HCT116 (cell line): ENCODE data around the gene OR52E1. TPM values are rescaled to one million over a fixed set of nuclear protein-coding genes. Genes with fewer than 3 reads are reported as not detected.

Experiments
- ATAC-seq: fragments of 200-7000 bp; cut with Tn5 transposase; 2 replicates; pipeline ENCODE4 v1.9.1; 2020; ENCODE audit warnings: mild to moderate bottlenecking, moderate library complexity
- BruUV-seq: library from RNA; stranded (reverse); fragments of 400-500 nt; replicated peaks from 2 replicates; lab custom pipeline; 2021; lab: Mats Ljungman, UMichigan
- CTCF ChIA-PET: fragments of 300-600 bp; sonication (Branson Sonifier 250); formaldehyde crosslinking; loops from one replicate; lab custom pipeline; 2021; ENCODE audit warnings: antibody characterized with exemption; lab: Charles Lee
- POLR2A ChIA-PET: fragments of 300-600, 350-600 bp; sonication (Branson Sonifier 250); formaldehyde crosslinking; loops from one replicate; lab custom pipeline; 2021; ENCODE audit warnings: antibody characterized with exemption; lab: Charles Lee
- RAD21 ChIA-PET, 2 experiments: fragments of 300-600 bp; sonication (Branson Sonifier 250); formaldehyde crosslinking; loops; one replicate each; lab custom pipeline; 2023; ENCODE audit warnings: low total read pairs in 2 of 2; ENCODE audit not compliant: uncharacterized antibody in 2 of 2, unreplicated experiment in 2 of 2, low non-redundant PET in 1 of 2; lab: Charles Lee
- DNase-seq: peaks from one replicate; pipeline ENCODE4 v3.0.0-alpha.2; 2010; ENCODE audit warnings: low read depth, low spot score
- H2AFZ ChIP-seq: fragments of 200-600 bp; shearing (Covaris generic), sonication (generic); 2 replicates; pipeline ENCODE4 v1.6.1; 2017; ENCODE audit warnings: low read depth, mixed run types, mixed read lengths, antibody characterized with exemption, low read length; ENCODE audit not compliant: poor library complexity, severe bottlenecking
- H3K27ac ChIP-seq: 2 replicates; pipeline ENCODE4 v1.5.1; 2012; ENCODE audit warnings: low read depth, low read length
- H3K27me3 ChIP-seq: fragments of 200-600 bp; sonication (generic); 2 replicates; pipeline ENCODE4 v1.6.1; 2016; ENCODE audit warnings: mixed run types, low read length, mixed read lengths; ENCODE audit not compliant: insufficient read depth
- H3K36me3 ChIP-seq, 2 experiments: fragments of 200-500 bp in 1 of 2; fragments of 200-600 bp in 1 of 2; sonication (Bioruptor generic) in 1 of 2; sonication (generic) in 1 of 2; 2 replicates each; pipeline versions ENCODE4 v1.5.1 to v1.6.1; 2014 to 2016; ENCODE audit warnings: low read length in 2 of 2, inconsistent platforms in 1 of 2, mixed read lengths in 1 of 2, mixed run types in 1 of 2; ENCODE audit not compliant: insufficient read depth in 2 of 2, control insufficient read depth in 1 of 2
- H3K4me1 ChIP-seq, 2 experiments: fragments of 200-600 bp in 1 of 2; sonication (generic) in 1 of 2; 2 replicates each; pipeline versions ENCODE4 v1.5.1 to v1.6.1; 2012 to 2017; ENCODE audit warnings: low read length in 2 of 2, inconsistent platforms in 1 of 2, mild to moderate bottlenecking in 1 of 2, mixed read lengths in 1 of 2, mixed run types in 1 of 2, moderate library complexity in 1 of 2; ENCODE audit not compliant: insufficient read depth in 2 of 2, control insufficient read depth in 1 of 2
- H3K4me2 ChIP-seq: fragments of 200-600 bp; sonication (generic); 2 replicates; pipeline ENCODE4 v1.6.1; 2017; ENCODE audit warnings: mixed run types, low read length, mixed read lengths
- H3K4me3 ChIP-seq, 2 experiments: fragments of 200-600 bp in 1 of 2; sonication (generic) in 1 of 2; replicated peaks in 1 of 2; 2 replicates each; pipeline ENCODE4 v1.5.1; 2011 to 2016; ENCODE audit warnings: low read length in 2 of 2, control low read depth in 1 of 2, low read depth in 1 of 2, mild to moderate bottlenecking in 1 of 2, mixed read lengths in 1 of 2, mixed run types in 1 of 2
- H3K79me2 ChIP-seq: fragments of 200-600 bp; sonication (generic); 2 replicates; pipeline ENCODE4 v1.6.1; 2017; ENCODE audit warnings: mild to moderate bottlenecking, mixed run types, low read length, moderate library complexity, mixed read lengths; ENCODE audit not compliant: insufficient read depth
- H3K9ac ChIP-seq: fragments of 200-600 bp; sonication (generic); 2 replicates; pipeline ENCODE4 v1.6.1; 2016; ENCODE audit warnings: low read length, mixed read lengths
- H3K9me2 ChIP-seq: fragments of 200-600 bp; sonication (generic), shearing (Covaris generic); 2 replicates; pipeline ENCODE4 v1.6.1; 2017; ENCODE audit warnings: mixed run types, mild to moderate bottlenecking, moderate library complexity; ENCODE audit not compliant: insufficient read depth
- H3K9me3 ChIP-seq, 2 experiments: fragments of 200-500 bp in 1 of 2; fragments of 200-600 bp in 1 of 2; sonication (Bioruptor generic) in 1 of 2; sonication (generic) in 1 of 2; 2 replicates each; pipeline ENCODE4 v1.6.1; 2014 to 2017; ENCODE audit warnings: low read length in 2 of 2, mixed read lengths in 2 of 2, inconsistent platforms in 1 of 2, low read depth in 1 of 2, mild to moderate bottlenecking in 1 of 2, mixed run types in 1 of 2, moderate library complexity in 1 of 2; ENCODE audit not compliant: control insufficient read depth in 1 of 2, insufficient read depth in 1 of 2
- H4K20me1 ChIP-seq: fragments of 200-600 bp; sonication (generic), shearing (Covaris generic); 2 replicates; pipeline ENCODE4 v1.6.1; 2017; ENCODE audit warnings: mixed run types, mild to moderate bottlenecking, moderate library complexity; ENCODE audit not compliant: insufficient read depth
- CEBPB ChIP-seq: IDR thresholded peaks from 2 replicates; pipeline ENCODE4 v1.6.1; 2012; ENCODE audit warnings: low read depth
- EGR1 ChIP-seq: IDR thresholded peaks from 2 replicates; pipeline ENCODE4 v1.6.1; 2012; ENCODE audit warnings: low read depth
- ELF1 ChIP-seq: IDR thresholded peaks from 2 replicates; pipeline ENCODE4 v1.6.1; 2012; ENCODE audit warnings: low read depth, borderline replicate concordance
- EZH2 ChIP-seq: fragments of 200-600 bp; sonication (generic); IDR thresholded peaks from 2 replicates; pipeline ENCODE4 v1.6.1; 2017; ENCODE audit warnings: antibody characterized with exemption, mixed run types
- POLR2A ChIP-seq: IDR thresholded peaks from 2 replicates; pipeline ENCODE4 v1.7.0; 2011; ENCODE audit warnings: borderline replicate concordance; ENCODE audit not compliant: insufficient read depth, insufficient read length; ENCODE audit errors: extremely low read depth
- RAD21 ChIP-seq: IDR thresholded peaks from 2 replicates; pipeline ENCODE4 v1.6.1; 2012; ENCODE audit warnings: low read depth, mild to moderate bottlenecking
- SRF ChIP-seq: IDR thresholded peaks from 2 replicates; pipeline ENCODE4 v1.6.1; 2012; ENCODE audit warnings: low read depth
- YY1 ChIP-seq: IDR thresholded peaks from 2 replicates; pipeline ENCODE4 v1.6.1; 2011; ENCODE audit warnings: low read length, low read depth, moderate library complexity, mild to moderate bottlenecking; ENCODE audit not compliant: insufficient replicate concordance; ENCODE audit errors: extremely low read depth
- intact Hi-C: fragments of 100-400 bp; cut with micrococcal nuclease; formaldehyde crosslinking; loops from 2 replicates; pipeline ENCODE4 v1.10.0; 2022
- total RNA-seq: library from RNA; stranded (reverse); gene quantifications from one replicate; pipeline ENCODE4 v1.2.1, GENCODE V29; 2021; ENCODE audit not compliant: unreplicated experiment
- TF ChIP-seq, protein P1 (sequence below), 3 experiments: fragments of 200-600 bp in 1 of 3; sonication (generic) in 1 of 3; IDR thresholded peaks in 2 of 3; conservative IDR thresholded peaks in 1 of 3; 2 replicates each; pipeline ENCODE4 v1.5.1; 2012 to 2017; ENCODE audit warnings: low read depth in 2 of 3, low read length in 2 of 3, antibody characterized with exemption in 1 of 3, borderline replicate concordance in 1 of 3, control low read depth in 1 of 3, mild to moderate bottlenecking in 1 of 3, mixed read lengths in 1 of 3, mixed run types in 1 of 3, moderate library complexity in 1 of 3; ENCODE audit not compliant: insufficient read depth in 1 of 3
- TF ChIP-seq, protein P2 (sequence below): IDR thresholded peaks from 2 replicates; pipeline ENCODE4 v1.6.1; 2012; ENCODE audit warnings: low read depth
- TF ChIP-seq, protein P3 (sequence below): IDR thresholded peaks from 2 replicates; pipeline ENCODE4 v1.6.1; 2012
- TF ChIP-seq, protein P4 (sequence below): IDR thresholded peaks from 2 replicates; pipeline ENCODE4 v1.6.1; 2011; ENCODE audit warnings: mild to moderate bottlenecking, low read length, moderate library complexity; ENCODE audit not compliant: insufficient replicate concordance; ENCODE audit errors: extremely low read depth

OR52E1 gene
- total RNA-seq, 1 experiment from 2014 or later, result not detected

DNA sequence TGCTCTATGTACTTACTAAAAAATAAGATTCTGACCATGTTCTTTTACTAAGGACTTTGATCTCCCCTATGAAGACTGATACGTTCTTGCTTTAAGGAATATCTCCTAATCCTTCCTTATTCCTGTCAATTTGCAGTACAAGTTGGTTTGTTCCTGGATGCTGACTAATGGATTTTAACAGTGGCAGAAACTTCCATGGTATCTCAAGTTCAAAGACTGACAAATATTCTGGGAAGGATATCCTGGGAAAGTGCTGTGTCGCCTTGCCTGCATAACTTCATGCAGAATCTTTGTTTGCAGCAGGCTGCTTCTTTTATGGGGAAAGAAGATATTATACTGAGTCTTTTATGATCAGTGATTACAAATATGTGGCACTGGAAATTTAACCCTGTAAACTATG, 31.4 kb upstream of the OR52E1 start:
- Histone ChIP-seq H3K27me3 (peaks cover 54% of the 10 kb centered on the region), H3K36me3 (no peaks in the 10 kb centered on the region), H2AFZ (no peak overlapping the region), H3K9me2 (no peaks in the 10 kb centered on the region), H3K9me3 (no peaks in the 10 kb centered on the region), H3K79me2 (no peaks in the 10 kb centered on the region), H3K27ac (no peak overlapping the region), H3K4me1 (no peaks in the 10 kb centered on the region), H3K9ac (no peak overlapping the region), H3K4me2 (no peak overlapping the region), H4K20me1 (no peaks in the 10 kb centered on the region; the same call in 1 of the 2 replicates), H3K4me3 (no peak overlapping the region)
- no peak for TF ChIP-seq RAD21
- no peak for TF ChIP-seq ELF1
- ChIA-PET CTCF (no interaction called here), POLR2A (no interaction called here), RAD21 (no interaction called here)
- intact Hi-C loops, result no loop called here
- DNase-seq (no peak), ATAC-seq (no peak)
- BruUV-seq, result no TSS peak

DNA sequence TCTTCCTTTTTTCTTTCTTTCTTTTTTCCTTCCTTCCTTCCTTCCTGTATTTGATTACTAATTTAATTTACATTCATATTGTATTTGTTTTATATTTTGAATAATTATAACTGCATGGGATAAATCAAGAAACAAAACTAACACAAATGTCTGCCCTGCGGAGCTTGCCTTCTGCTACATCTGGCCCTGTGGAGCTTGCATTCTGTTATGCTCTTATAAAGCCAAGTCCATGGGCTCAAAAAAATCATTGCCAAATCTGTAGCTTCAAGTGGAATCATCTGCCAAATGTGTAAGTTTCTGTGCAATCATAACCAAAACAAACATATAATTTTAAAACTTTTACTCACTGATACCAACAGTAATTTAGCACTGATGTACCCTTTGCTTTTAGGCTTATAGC, 31.0 kb upstream of the OR52E1 start:
- ChIA-PET CTCF (no interaction called here), RAD21 (no interaction called here), POLR2A (no interaction called here)
- Histone ChIP-seq H3K9me3 (no peaks in the 10 kb centered on the region), H3K4me2 (no peak overlapping the region), H3K27ac (no peak overlapping the region), H3K4me3 (no peak overlapping the region), H3K36me3 (no peaks in the 10 kb centered on the region), H2AFZ (no peak overlapping the region), H3K79me2 (no peaks in the 10 kb centered on the region), H3K4me1 (no peaks in the 10 kb centered on the region), H4K20me1 (no peaks in the 10 kb centered on the region; the same call in 1 of the 2 replicates), H3K9ac (no peak overlapping the region), H3K9me2 (no peaks in the 10 kb centered on the region), H3K27me3 (peaks cover 54% of the 10 kb centered on the region)
- ATAC-seq, result no peak
- intact Hi-C loops, result no loop called here
- no peak for DNase-seq
- BruUV-seq, result no TSS peak
- TF ChIP-seq CEBPB (no peak), EZH2 (no peak), SRF (no peak), EGR1 (no peak), RAD21 (no peak), POLR2A (no peak), YY1 (no peak)
- TF ChIP-seq, protein P1, sequence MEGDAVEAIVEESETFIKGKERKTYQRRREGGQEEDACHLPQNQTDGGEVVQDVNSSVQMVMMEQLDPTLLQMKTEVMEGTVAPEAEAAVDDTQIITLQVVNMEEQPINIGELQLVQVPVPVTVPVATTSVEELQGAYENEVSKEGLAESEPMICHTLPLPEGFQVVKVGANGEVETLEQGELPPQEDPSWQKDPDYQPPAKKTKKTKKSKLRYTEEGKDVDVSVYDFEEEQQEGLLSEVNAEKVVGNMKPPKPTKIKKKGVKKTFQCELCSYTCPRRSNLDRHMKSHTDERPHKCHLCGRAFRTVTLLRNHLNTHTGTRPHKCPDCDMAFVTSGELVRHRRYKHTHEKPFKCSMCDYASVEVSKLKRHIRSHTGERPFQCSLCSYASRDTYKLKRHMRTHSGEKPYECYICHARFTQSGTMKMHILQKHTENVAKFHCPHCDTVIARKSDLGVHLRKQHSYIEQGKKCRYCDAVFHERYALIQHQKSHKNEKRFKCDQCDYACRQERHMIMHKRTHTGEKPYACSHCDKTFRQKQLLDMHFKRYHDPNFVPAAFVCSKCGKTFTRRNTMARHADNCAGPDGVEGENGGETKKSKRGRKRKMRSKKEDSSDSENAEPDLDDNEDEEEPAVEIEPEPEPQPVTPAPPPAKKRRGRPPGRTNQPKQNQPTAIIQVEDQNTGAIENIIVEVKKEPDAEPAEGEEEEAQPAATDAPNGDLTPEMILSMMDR (IDR thresholded peaks at IDR 0.05 in 2 of 3, conservative IDR thresholded peaks at IDR 0.05 in 1 of 3; ENCODE audit: borderline replicate concordance in 1 of 3, insufficient read depth in 1 of 3, low read depth in 2 of 3, low read length in 2 of 3), result no peak
- TF ChIP-seq, protein P2, sequence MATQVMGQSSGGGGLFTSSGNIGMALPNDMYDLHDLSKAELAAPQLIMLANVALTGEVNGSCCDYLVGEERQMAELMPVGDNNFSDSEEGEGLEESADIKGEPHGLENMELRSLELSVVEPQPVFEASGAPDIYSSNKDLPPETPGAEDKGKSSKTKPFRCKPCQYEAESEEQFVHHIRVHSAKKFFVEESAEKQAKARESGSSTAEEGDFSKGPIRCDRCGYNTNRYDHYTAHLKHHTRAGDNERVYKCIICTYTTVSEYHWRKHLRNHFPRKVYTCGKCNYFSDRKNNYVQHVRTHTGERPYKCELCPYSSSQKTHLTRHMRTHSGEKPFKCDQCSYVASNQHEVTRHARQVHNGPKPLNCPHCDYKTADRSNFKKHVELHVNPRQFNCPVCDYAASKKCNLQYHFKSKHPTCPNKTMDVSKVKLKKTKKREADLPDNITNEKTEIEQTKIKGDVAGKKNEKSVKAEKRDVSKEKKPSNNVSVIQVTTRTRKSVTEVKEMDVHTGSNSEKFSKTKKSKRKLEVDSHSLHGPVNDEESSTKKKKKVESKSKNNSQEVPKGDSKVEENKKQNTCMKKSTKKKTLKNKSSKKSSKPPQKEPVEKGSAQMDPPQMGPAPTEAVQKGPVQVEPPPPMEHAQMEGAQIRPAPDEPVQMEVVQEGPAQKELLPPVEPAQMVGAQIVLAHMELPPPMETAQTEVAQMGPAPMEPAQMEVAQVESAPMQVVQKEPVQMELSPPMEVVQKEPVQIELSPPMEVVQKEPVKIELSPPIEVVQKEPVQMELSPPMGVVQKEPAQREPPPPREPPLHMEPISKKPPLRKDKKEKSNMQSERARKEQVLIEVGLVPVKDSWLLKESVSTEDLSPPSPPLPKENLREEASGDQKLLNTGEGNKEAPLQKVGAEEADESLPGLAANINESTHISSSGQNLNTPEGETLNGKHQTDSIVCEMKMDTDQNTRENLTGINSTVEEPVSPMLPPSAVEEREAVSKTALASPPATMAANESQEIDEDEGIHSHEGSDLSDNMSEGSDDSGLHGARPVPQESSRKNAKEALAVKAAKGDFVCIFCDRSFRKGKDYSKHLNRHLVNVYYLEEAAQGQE, result no peak
- TF ChIP-seq, protein P3, sequence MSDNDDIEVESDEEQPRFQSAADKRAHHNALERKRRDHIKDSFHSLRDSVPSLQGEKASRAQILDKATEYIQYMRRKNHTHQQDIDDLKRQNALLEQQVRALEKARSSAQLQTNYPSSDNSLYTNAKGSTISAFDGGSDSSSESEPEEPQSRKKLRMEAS, result no peak
- TF ChIP-seq, protein P4, sequence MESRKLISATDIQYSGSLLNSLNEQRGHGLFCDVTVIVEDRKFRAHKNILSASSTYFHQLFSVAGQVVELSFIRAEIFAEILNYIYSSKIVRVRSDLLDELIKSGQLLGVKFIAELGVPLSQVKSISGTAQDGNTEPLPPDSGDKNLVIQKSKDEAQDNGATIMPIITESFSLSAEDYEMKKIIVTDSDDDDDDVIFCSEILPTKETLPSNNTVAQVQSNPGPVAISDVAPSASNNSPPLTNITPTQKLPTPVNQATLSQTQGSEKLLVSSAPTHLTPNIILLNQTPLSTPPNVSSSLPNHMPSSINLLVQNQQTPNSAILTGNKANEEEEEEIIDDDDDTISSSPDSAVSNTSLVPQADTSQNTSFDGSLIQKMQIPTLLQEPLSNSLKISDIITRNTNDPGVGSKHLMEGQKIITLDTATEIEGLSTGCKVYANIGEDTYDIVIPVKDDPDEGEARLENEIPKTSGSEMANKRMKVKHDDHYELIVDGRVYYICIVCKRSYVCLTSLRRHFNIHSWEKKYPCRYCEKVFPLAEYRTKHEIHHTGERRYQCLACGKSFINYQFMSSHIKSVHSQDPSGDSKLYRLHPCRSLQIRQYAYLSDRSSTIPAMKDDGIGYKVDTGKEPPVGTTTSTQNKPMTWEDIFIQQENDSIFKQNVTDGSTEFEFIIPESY, result no peak
